ENCODE measurements around the gene TTC28. TPM values are rescaled to one million over a fixed set of nuclear protein-coding genes. Genes with fewer than 3 reads are reported as not detected.

TTC28 gene
- total RNA-seq, 1 donor from 2014 or later: 7.9 TPM

GRCh38 chr22:28188178-28188879 lies 491.3 kb downstream of the TTC28 start:
- DNase-seq: no peak
- H3K27ac Mint-ChIP-seq: no peak overlapping the region
- intact Hi-C loops (cut with micrococcal nuclease): no loop called here
- no peak for TF ChIP-seq CTCF (IDR thresholded peaks at IDR 0.05)
- H3K36me3 Mint-ChIP-seq (ENCODE audit: low read depth): no peaks in the 10 kb centered on the region
- ChIA-PET CTCF (no interaction called here), POLR2A (no interaction called here)
- H3K9me3 Mint-ChIP-seq: peaks cover 3% of the 10 kb centered on the region
- ATAC-seq (ENCODE audit: low read depth): no peak
- H3K4me1 Mint-ChIP-seq: no peaks in the 10 kb centered on the region
- H3K27me3 Mint-ChIP-seq: peaks cover 21% of the 10 kb centered on the region
- H3K4me3 Mint-ChIP-seq: no peak overlapping the region

GRCh38 chr22:28187612-28188011 lies 492.0 kb downstream of the TTC28 start:
- Mint-ChIP-seq H3K4me3 (no peak overlapping the region), H3K27me3 (peaks cover 18% of the 10 kb centered on the region), H3K36me3 (ENCODE audit: low read depth) (no peaks in the 10 kb centered on the region), H3K9me3 (peaks cover 2% of the 10 kb centered on the region), H3K4me1 (no peaks in the 10 kb centered on the region), H3K27ac (no peak overlapping the region)
- no peak for ATAC-seq (ENCODE audit: low read depth)
- POLR2A ChIA-PET: no interaction called here
- DNase-seq: no peak
- intact Hi-C loops (cut with micrococcal nuclease): no loop called here
- CTCF ChIA-PET: no interaction called here
- TF ChIP-seq CTCF (IDR thresholded peaks at IDR 0.05): no peak

GRCh38 chr22:28186641-28187040 lies 493.0 kb downstream of the TTC28 start:
- CTCF ChIA-PET: no interaction called here
- DNase-seq: no peak
- no peaks in the 10 kb centered on the region for H3K4me1 Mint-ChIP-seq
- H3K9me3 Mint-ChIP-seq: no peaks in the 10 kb centered on the region
- POLR2A ChIA-PET: no interaction called here
- no peak overlapping the region for H3K4me3 Mint-ChIP-seq
- TF ChIP-seq CTCF (IDR thresholded peaks at IDR 0.05): no peak
- H3K36me3 Mint-ChIP-seq (ENCODE audit: low read depth): no peaks in the 10 kb centered on the region
- intact Hi-C loops (cut with micrococcal nuclease): no loop called here
- no peak overlapping the region for H3K27ac Mint-ChIP-seq
- H3K27me3 Mint-ChIP-seq: peaks cover 14% of the 10 kb centered on the region
- no peak for ATAC-seq (ENCODE audit: low read depth)

GRCh38 chr22:28185130-28185529 lies 494.5 kb downstream of the TTC28 start:
- Mint-ChIP-seq H3K36me3 (ENCODE audit: low read depth) (no peaks in the 10 kb centered on the region), H3K4me1 (no peaks in the 10 kb centered on the region), H3K4me3 (no peak overlapping the region), H3K9me3 (no peaks in the 10 kb centered on the region), H3K27ac (no peak overlapping the region), H3K27me3 (peaks cover 14% of the 10 kb centered on the region)
- CTCF ChIA-PET: no interaction called here
- TF ChIP-seq CTCF (IDR thresholded peaks at IDR 0.05): no peak
- no peak for ATAC-seq (ENCODE audit: low read depth)
- POLR2A ChIA-PET: no interaction called here
- no peak for DNase-seq
- intact Hi-C loops (cut with micrococcal nuclease): no loop called here

GRCh38 chr22:28183078-28183860 lies 496.4 kb downstream of the TTC28 start:
- ChIA-PET CTCF (no interaction called here), POLR2A (no interaction called here)
- H3K9me3 Mint-ChIP-seq: no peaks in the 10 kb centered on the region
- H3K27me3 Mint-ChIP-seq: peaks cover 6% of the 10 kb centered on the region
- TF ChIP-seq CTCF (IDR thresholded peaks at IDR 0.05): no peak
- H3K4me1 Mint-ChIP-seq: no peaks in the 10 kb centered on the region
- no peaks in the 10 kb centered on the region for H3K36me3 Mint-ChIP-seq (ENCODE audit: low read depth)
- ATAC-seq (ENCODE audit: low read depth) (no peak), DNase-seq (no peak)
- no peak overlapping the region for H3K4me3 Mint-ChIP-seq
- intact Hi-C loops (cut with micrococcal nuclease): no loop called here
- no peak overlapping the region for H3K27ac Mint-ChIP-seq
